ENCODE measurements around the gene SBNO2.

DNA sequence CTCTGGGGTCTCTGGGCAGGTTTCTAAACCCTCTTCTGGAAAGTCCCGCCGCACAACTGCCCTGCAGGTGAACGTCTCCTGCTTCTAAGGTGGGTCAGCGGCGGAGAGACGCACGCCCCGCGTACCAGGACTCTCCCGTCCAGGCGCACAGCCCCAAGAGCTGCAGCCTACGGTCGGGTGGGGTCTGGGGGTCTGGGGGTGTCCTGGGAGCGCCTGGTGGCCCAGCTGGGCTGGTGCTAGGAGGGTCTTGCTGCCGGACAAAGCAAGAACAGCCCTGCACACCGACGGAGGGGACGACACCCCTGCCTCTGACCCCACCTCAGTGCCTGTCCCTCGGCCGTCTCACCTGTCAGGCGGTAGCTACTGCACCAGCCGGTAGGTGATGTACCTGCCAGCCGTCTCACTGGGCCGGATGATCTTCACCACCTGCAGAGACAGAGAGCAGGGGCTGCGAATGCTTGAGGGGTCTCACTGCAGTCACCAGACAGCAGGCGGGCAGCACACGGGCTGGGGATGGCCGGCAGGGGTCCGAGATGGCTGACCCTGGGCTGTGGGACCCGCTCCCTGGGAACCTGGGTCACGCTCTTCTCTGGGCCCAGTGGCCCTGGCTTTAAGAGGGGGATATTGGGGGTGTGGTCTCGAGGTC is 84.8 kb downstream of the SBNO2 start:
- TF ChIP-seq, protein P1, sequence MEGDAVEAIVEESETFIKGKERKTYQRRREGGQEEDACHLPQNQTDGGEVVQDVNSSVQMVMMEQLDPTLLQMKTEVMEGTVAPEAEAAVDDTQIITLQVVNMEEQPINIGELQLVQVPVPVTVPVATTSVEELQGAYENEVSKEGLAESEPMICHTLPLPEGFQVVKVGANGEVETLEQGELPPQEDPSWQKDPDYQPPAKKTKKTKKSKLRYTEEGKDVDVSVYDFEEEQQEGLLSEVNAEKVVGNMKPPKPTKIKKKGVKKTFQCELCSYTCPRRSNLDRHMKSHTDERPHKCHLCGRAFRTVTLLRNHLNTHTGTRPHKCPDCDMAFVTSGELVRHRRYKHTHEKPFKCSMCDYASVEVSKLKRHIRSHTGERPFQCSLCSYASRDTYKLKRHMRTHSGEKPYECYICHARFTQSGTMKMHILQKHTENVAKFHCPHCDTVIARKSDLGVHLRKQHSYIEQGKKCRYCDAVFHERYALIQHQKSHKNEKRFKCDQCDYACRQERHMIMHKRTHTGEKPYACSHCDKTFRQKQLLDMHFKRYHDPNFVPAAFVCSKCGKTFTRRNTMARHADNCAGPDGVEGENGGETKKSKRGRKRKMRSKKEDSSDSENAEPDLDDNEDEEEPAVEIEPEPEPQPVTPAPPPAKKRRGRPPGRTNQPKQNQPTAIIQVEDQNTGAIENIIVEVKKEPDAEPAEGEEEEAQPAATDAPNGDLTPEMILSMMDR (conservative IDR thresholded peaks at IDR 0.05; ENCODE audit: low read length), result no peak
- no peak for TF ChIP-seq EZH2phosphoT487 (IDR thresholded peaks at IDR 0.05; ENCODE audit: borderline replicate concordance, low read depth, low read length)
